MCF 10A (cell line): ENCODE data around the gene TIMP1. TPM values are rescaled to one million over a fixed set of nuclear protein-coding genes. Genes with fewer than 3 reads are reported as not detected.

ENCODE experiments used
- BruUV-seq: library from RNA; stranded (reverse); fragments of 400-500 nt; replicated peaks from 2 replicates; lab custom pipeline; 2021; lab: Mats Ljungman, UMichigan
- CTCF ChIA-PET: fragments of 300-600 bp; sonication (Branson Sonifier 250); formaldehyde crosslinking; extraction: SDS; loops from one replicate; lab custom pipeline; 2021; ENCODE audit warnings: antibody characterized with exemption, inconsistent platforms; lab: Yijun Ruan, JAX
- POLR2A ChIA-PET: fragments of 300-600, 350-650 bp; sonication (Branson Sonifier 250); formaldehyde crosslinking; extraction: SDS; loops from one replicate; lab custom pipeline; 2020; ENCODE audit warnings: antibody characterized with exemption, inconsistent platforms; lab: Yijun Ruan, JAX
- DNase-seq: peaks from one replicate; pipeline ENCODE4 v3.0.0-alpha.2; 2018; ENCODE audit not compliant: unreplicated experiment
- H3K27ac Mint-ChIP-seq: one replicate; pipeline ENCODE4 v1.8.0; 2022; ENCODE audit warnings: mild to moderate bottlenecking, low read depth, mixed read lengths; ENCODE audit not compliant: unreplicated experiment
- H3K27me3 Mint-ChIP-seq: one replicate; pipeline ENCODE4 v1.8.0; 2022; ENCODE audit warnings: mixed read lengths; ENCODE audit not compliant: insufficient read depth, unreplicated experiment
- H3K36me3 Mint-ChIP-seq: one replicate; pipeline ENCODE4 v1.8.0; 2022; ENCODE audit warnings: mild to moderate bottlenecking, moderate library complexity, mixed read lengths; ENCODE audit not compliant: insufficient read depth, unreplicated experiment
- H3K4me1 Mint-ChIP-seq: one replicate; pipeline ENCODE4 v1.8.0; 2022; ENCODE audit warnings: mixed read lengths; ENCODE audit not compliant: insufficient read depth, unreplicated experiment
- H3K4me3 Mint-ChIP-seq: one replicate; pipeline ENCODE4 v1.8.0; 2022; ENCODE audit warnings: mild to moderate bottlenecking, moderate library complexity, mixed read lengths; ENCODE audit not compliant: unreplicated experiment
- H3K9me3 Mint-ChIP-seq: one replicate; pipeline ENCODE4 v1.8.0; 2022; ENCODE audit warnings: mixed read lengths; ENCODE audit not compliant: unreplicated experiment
- intact Hi-C: fragments of 100-400 bp; cut with micrococcal nuclease; formaldehyde crosslinking; loops from 2 replicates; pipeline ENCODE4 v1.14.1; 2022
- total RNA-seq: library from RNA; stranded (reverse); gene quantifications from 2 replicates; pipeline ENCODE4 v1.2.3, GENCODE V29; 2022
- TF ChIP-seq, protein P1 (sequence below): fragments of 200-600 bp; IDR thresholded peaks from one replicate; pipeline ENCODE4 v1.8.0; 2022; ENCODE audit warnings: antibody characterized with exemption, mild to moderate bottlenecking; ENCODE audit not compliant: unreplicated experiment

Gene TIMP1
- total RNA-seq, 1 experiment from 2014 or later = 647 TPM

DNA sequence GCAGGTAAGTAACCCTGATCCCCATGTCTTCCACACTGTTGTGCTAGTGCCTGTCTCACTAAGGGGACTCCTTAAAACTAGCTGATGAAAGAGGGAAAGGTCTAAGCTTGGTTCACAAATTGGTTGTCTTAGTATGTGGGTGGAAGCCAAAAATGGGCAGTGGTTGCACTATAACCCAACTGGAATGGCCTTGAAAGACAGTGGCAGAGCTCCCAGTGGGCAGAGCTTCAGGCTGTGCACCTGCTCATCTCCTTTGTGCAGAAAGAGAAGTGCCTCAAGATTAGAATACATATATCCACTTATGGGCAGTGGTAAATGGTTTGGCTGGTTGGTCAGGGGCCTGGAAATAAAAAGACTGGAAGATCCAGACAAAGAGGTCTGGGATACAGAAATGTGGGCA, 30.2 kb downstream of the TIMP1 start:
- H3K9me3 Mint-ChIP-seq = no peaks in the 10 kb centered on the region
- no peak for DNase-seq
- CTCF ChIA-PET = interaction anchor here (0.7 kb wide), 1 partner anchor 19 kb away, joined by 3 read pairs; no protein-coding TSS in a partner anchor
- intact Hi-C loops = no loop called here
- H3K4me3 Mint-ChIP-seq = no peak overlapping the region
- H3K36me3 Mint-ChIP-seq = no peaks in the 10 kb centered on the region
- no peaks in the 10 kb centered on the region for H3K4me1 Mint-ChIP-seq
- POLR2A ChIA-PET = interaction anchor here (0.6 to 1.0 kb wide), 2 partner anchors 16 to 71 kb away, joined by 3 read pairs; no protein-coding TSS in a partner anchor
- TF ChIP-seq, protein P1, sequence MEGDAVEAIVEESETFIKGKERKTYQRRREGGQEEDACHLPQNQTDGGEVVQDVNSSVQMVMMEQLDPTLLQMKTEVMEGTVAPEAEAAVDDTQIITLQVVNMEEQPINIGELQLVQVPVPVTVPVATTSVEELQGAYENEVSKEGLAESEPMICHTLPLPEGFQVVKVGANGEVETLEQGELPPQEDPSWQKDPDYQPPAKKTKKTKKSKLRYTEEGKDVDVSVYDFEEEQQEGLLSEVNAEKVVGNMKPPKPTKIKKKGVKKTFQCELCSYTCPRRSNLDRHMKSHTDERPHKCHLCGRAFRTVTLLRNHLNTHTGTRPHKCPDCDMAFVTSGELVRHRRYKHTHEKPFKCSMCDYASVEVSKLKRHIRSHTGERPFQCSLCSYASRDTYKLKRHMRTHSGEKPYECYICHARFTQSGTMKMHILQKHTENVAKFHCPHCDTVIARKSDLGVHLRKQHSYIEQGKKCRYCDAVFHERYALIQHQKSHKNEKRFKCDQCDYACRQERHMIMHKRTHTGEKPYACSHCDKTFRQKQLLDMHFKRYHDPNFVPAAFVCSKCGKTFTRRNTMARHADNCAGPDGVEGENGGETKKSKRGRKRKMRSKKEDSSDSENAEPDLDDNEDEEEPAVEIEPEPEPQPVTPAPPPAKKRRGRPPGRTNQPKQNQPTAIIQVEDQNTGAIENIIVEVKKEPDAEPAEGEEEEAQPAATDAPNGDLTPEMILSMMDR = no peak
- H3K27ac Mint-ChIP-seq = no peak overlapping the region
- BruUV-seq = no TSS peak
- no peaks in the 10 kb centered on the region for H3K27me3 Mint-ChIP-seq

DNA sequence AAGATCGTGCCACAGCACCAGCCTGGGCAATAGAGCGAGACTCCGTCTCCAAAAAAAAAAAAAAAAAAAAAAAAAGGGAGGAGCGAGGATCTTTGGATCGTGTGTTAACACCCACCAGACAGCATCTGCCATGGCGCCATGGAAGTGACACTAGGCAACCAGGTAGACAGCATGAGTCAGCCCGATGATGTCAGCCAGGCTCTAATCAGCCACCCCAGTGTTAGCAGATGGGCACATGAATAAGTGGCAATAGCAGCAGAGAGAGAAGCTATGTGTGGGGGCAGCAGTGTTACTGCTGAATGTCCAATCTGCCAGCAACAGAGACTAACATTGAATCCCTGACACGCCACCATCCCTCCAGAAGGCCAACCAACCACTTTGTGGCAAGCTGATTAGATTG, 30.8 kb downstream of the TIMP1 start:
- no peak for DNase-seq

GRCh38 chrX:47614618-47615017, 32.4 kb downstream of the TIMP1 start:
- Mint-ChIP-seq H3K4me3 (no peak overlapping the region), H3K27me3 (no peaks in the 10 kb centered on the region), H3K27ac (no peak overlapping the region), H3K9me3 (no peaks in the 10 kb centered on the region), H3K36me3 (no peaks in the 10 kb centered on the region), H3K4me1 (no peaks in the 10 kb centered on the region)
- BruUV-seq = no TSS peak
- CTCF ChIA-PET = interaction anchor here (0.8 kb wide), 1 partner anchor 74 kb away, joined by 3 read pairs; no protein-coding TSS in a partner anchor
- no peak for DNase-seq
- TF ChIP-seq, protein P1 = no peak
- POLR2A ChIA-PET = interaction anchor here (0.8 kb wide), 1 partner anchor 32 kb away, joined by 3 read pairs; the partner anchor contains the start of gene TIMP1
- intact Hi-C loops = no loop called here

More for the DNA sequence above, 30.8 kb downstream of the TIMP1 start:
- H3K4me1 Mint-ChIP-seq = no peaks in the 10 kb centered on the region
- ChIA-PET POLR2A (interaction anchor here (1.0 kb wide), 1 partner anchor 71 kb away, joined by 3 read pairs; no protein-coding TSS in a partner anchor), CTCF (interaction anchor here (0.5 to 0.9 kb wide), 3 partner anchors 30 to 419 kb away, joined by 3 read pairs; no protein-coding TSS in a partner anchor)
- intact Hi-C loops = no loop called here
- H3K27me3 Mint-ChIP-seq = no peaks in the 10 kb centered on the region
- no TSS peak for BruUV-seq
- H3K9me3 Mint-ChIP-seq = no peaks in the 10 kb centered on the region
- H3K4me3 Mint-ChIP-seq = no peak overlapping the region
- no peaks in the 10 kb centered on the region for H3K36me3 Mint-ChIP-seq
- TF ChIP-seq, protein P1 = no peak
- no peak overlapping the region for H3K27ac Mint-ChIP-seq

DNA sequence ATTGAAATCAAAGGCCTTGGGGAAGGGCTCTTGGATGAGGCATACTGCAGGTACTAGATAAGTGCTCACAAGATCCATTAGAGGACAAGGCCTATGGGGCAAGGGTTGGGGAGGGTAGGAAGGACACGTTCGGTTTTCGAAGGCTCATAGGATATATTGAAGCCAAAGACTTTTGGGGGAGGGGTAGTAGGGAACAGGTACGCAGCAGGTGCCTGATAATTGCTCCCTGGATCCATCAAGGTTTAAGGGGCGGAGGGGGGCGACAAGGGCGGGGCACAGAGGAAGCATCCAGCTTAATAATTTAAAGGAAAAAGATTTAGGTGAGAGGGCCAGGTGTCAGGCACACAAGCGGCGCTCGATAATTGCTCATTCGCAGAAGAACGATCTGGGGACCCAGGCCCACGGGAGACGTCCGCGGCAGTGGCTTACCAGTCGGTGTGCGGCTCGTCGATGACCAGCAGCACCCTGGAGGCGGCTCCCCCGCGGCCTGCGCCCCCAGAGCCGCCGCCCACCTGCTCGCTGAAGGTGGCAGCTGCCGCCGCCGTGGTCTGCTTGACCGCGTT, 36.8 kb downstream of the TIMP1 start:
- TF ChIP-seq, protein P1 = no peak
- intact Hi-C loops = no loop called here
- ChIA-PET POLR2A (no interaction called here), CTCF (no interaction called here)
- no TSS peak for BruUV-seq
- Mint-ChIP-seq H3K9me3 (no peaks in the 10 kb centered on the region), H3K27ac (no peak overlapping the region), H3K27me3 (no peaks in the 10 kb centered on the region), H3K4me3 (peak overlapping the region; percentile 59), H3K4me1 (no peaks in the 10 kb centered on the region), H3K36me3 (peaks cover 6% of the 10 kb centered on the region)
- DNase-seq = no peak
